Measurements from ENCODE around the gene GLI1. TPM values are rescaled to one million over a fixed set of nuclear protein-coding genes. Genes with fewer than 3 reads are reported as not detected.
A peak's percentile ranks its signal among the peaks of the same experiment; 100 is the strongest.

The GLI1 gene
- total and polyA plus RNA-seq, 2 of the 13 experiments (the other 11 are each of a cell fraction or from before 2014, with no cell fraction given): 0.09 to 0.20 TPM

GRCh38 chr12:57434517-57435223 is 24.9 kb upstream of the GLI1 start, which contains the start of gene INHBC (continued):
- 0 out of 2 replicates have a peak, but pooled peaks have one; percentile 31 for TF ChIP-seq ZNF414 (CRISPR knock-in tag; IDR thresholded peaks at IDR 0.05)
- TF ChIP-seq ZNF263 (CRISPR knock-in tag; IDR thresholded peaks at IDR 0.05): no peak
- TF ChIP-seq REST (IDR thresholded peaks at IDR 0.05; ENCODE audit: borderline replicate concordance in 1 of 2, low read depth in 1 of 2, low read length in 2 of 2): no peak
- TF ChIP-seq ZMAT5 (CRISPR knock-in tag; IDR thresholded peaks at IDR 0.05; ENCODE audit: borderline replicate concordance, low read depth): no peak
- TF ChIP-seq ZNF496 (CRISPR knock-in tag; IDR thresholded peaks at IDR 0.05; ENCODE audit: insufficient replicate concordance): no peak
- no peak for TF ChIP-seq SP5 (CRISPR knock-in tag; IDR thresholded peaks at IDR 0.05; ENCODE audit: borderline replicate concordance, low read depth)
- TF ChIP-seq IRF1 (CRISPR knock-in tag; IDR thresholded peaks at IDR 0.05; ENCODE audit: low read depth): no peak
- TF ChIP-seq ATF7-NPFF (CRISPR knock-in tag; IDR thresholded peaks at IDR 0.05; ENCODE audit: low read depth): no peak
- peak; percentile 64; the same call in 1 of the 2 replicates for TF ChIP-seq ZNF746 (CRISPR knock-in tag; IDR thresholded peaks at IDR 0.05)
- no peak for TF ChIP-seq NONO (IDR thresholded peaks at IDR 0.05)
- no peak for TF ChIP-seq NONO (CRISPR knock-in tag; conservative IDR thresholded peaks at IDR 0.05)
- no peak for TF ChIP-seq NCOR1 (IDR thresholded peaks at IDR 0.05; ENCODE audit: borderline replicate concordance, low read length)
- no peak; the same call in 1 of the 2 replicates for TF ChIP-seq KAT8 (CRISPR knock-in tag; IDR thresholded peaks at IDR 0.05)
- no peak for TF ChIP-seq ZNF563 (CRISPR knock-in tag; IDR thresholded peaks at IDR 0.05)
- TF ChIP-seq HDAC2 (CRISPR knock-in tag; IDR thresholded peaks at IDR 0.05): no peak; the same call in 1 of the 2 replicates
- TF ChIP-seq TARDBP (CRISPR knock-in tag; IDR thresholded peaks at IDR 0.05): no peak; the same call in 1 of the 2 replicates
- TF ChIP-seq ZFP82 (CRISPR knock-in tag; IDR thresholded peaks at IDR 0.05; ENCODE audit: borderline replicate concordance): no peak
- TF ChIP-seq DR1 (CRISPR knock-in tag; IDR thresholded peaks at IDR 0.05): no peak
- peak; percentile 73; the same call in 1 of the 2 replicates for TF ChIP-seq ZNF34 (CRISPR knock-in tag; IDR thresholded peaks at IDR 0.05; ENCODE audit: borderline replicate concordance)
- no peak for TF ChIP-seq RXRB (CRISPR knock-in tag; IDR thresholded peaks at IDR 0.05; ENCODE audit: borderline replicate concordance)
- TF ChIP-seq SP1 (IDR thresholded peaks at IDR 0.05): no peak
- no peak for TF ChIP-seq SP1 (CRISPR knock-in tag; IDR thresholded peaks at IDR 0.05)
- no peak for TF ChIP-seq ZNF432 (CRISPR knock-in tag; IDR thresholded peaks at IDR 0.05; ENCODE audit: borderline replicate concordance)
- no peak for TF ChIP-seq NFRKB (IDR thresholded peaks at IDR 0.05)
- TF ChIP-seq FOXP1 (IDR thresholded peaks at IDR 0.05): no peak
- no peak for TF ChIP-seq FOXP1 (CRISPR knock-in tag; IDR thresholded peaks at IDR 0.05)
- peak; percentile 63 for TF ChIP-seq POLR2AphosphoS5 (IDR thresholded peaks at IDR 0.05; ENCODE audit: low read depth, low read length)
- 0 out of 2 replicates have a peak, but pooled peaks have one; percentile 19 for TF ChIP-seq ZNF501 (CRISPR knock-in tag; IDR thresholded peaks at IDR 0.05)

All from HepG2 (cell line).